Measurements from ENCODE around the gene OSGIN1.

DNA sequence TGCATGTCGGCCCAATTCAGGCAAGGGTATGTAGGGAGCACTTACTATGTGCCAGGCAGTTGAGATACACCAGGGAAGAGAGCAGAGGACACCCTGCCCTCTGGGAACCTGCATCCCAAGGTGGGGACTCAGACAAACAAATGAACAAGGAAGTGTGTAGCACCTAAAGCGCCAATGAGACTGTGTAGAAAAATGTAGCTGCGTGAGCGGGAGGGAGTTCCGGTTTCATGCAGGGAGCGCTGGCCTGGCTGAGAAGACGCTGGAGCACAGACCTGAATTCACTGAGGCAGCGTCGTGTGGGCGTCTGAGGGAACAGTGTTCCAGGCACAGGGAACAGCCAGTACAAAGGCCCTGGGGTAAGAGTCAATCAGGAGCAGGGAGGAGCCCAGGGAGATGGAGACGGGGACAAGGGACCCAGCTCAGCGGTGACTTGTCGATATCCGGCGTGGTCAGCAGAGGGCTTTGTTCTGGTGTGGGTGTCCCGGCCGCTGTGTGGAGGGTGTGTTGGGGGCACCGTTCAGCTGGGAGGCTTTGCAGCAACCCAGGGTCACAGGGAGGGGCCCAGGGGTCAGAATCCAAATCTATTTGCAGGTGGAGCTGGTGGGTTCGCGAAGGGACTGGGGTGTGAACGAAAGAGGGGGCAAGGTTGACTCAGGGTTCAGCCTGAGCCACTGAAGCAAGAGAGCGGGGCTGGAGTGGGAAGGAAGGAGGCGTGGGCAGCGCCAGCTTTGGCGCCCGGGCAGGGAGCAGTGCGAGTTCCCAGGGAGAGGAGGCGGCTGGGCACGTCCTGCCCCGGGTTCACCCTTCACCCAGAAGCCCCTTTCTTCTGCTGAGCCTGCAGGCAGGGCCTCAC lies 17.8 kb upstream of the OSGIN1 start:
- TF ChIP-seq, protein P1, sequence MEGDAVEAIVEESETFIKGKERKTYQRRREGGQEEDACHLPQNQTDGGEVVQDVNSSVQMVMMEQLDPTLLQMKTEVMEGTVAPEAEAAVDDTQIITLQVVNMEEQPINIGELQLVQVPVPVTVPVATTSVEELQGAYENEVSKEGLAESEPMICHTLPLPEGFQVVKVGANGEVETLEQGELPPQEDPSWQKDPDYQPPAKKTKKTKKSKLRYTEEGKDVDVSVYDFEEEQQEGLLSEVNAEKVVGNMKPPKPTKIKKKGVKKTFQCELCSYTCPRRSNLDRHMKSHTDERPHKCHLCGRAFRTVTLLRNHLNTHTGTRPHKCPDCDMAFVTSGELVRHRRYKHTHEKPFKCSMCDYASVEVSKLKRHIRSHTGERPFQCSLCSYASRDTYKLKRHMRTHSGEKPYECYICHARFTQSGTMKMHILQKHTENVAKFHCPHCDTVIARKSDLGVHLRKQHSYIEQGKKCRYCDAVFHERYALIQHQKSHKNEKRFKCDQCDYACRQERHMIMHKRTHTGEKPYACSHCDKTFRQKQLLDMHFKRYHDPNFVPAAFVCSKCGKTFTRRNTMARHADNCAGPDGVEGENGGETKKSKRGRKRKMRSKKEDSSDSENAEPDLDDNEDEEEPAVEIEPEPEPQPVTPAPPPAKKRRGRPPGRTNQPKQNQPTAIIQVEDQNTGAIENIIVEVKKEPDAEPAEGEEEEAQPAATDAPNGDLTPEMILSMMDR (IDR thresholded peaks at IDR 0.05; ENCODE audit: borderline replicate concordance, extremely low read depth, low read length, poor library complexity, severe bottlenecking), result no peak
- TF ChIP-seq EZH2 (IDR thresholded peaks at IDR 0.05; ENCODE audit: borderline replicate concordance, low read depth, low read length, severe bottlenecking), result no peak
